Fibroblast of pulmonary artery (primary cell): ENCODE measurements around the gene INAFM2.

Experiments
- DNase-seq: peaks from one replicate; pipeline ENCODE4 v3.0.0-alpha.2; 2010; ENCODE audit warnings: low read depth
- H3K4me3 ChIP-seq: replicated peaks from 2 replicates; pipeline ENCODE4 v1.5.1; 2011; ENCODE audit warnings: low read depth, mild to moderate bottlenecking, control low read depth, low read length, moderate library complexity
- TF ChIP-seq, protein P1 (sequence below): IDR thresholded peaks from 2 replicates; pipeline ENCODE4 v1.5.1; 2011; ENCODE audit warnings: mild to moderate bottlenecking, control low read depth, low read length, inconsistent platforms; ENCODE audit errors: missing control alignments

INAFM2 gene

DNA sequence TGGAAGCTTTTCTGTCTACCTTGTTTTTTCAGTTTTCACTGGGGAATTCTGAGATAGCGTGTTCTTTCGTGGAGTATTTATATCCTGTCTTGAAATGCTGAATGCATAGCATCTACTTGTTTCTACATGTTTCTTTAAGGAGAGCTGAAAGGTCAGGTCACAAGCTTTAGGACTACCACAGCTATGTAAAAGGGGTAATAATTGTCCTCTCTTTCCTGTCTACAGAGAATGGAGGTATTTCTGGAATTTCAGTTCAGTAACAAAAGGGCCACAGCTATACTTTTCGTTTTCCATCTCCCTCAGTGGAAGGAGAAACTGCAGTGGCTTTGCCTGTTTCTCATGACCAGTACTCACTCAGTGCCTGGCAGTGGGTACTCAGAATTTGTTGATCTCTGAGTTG lies 4.7 kb downstream of the INAFM2 start:
- TF ChIP-seq, protein P1, sequence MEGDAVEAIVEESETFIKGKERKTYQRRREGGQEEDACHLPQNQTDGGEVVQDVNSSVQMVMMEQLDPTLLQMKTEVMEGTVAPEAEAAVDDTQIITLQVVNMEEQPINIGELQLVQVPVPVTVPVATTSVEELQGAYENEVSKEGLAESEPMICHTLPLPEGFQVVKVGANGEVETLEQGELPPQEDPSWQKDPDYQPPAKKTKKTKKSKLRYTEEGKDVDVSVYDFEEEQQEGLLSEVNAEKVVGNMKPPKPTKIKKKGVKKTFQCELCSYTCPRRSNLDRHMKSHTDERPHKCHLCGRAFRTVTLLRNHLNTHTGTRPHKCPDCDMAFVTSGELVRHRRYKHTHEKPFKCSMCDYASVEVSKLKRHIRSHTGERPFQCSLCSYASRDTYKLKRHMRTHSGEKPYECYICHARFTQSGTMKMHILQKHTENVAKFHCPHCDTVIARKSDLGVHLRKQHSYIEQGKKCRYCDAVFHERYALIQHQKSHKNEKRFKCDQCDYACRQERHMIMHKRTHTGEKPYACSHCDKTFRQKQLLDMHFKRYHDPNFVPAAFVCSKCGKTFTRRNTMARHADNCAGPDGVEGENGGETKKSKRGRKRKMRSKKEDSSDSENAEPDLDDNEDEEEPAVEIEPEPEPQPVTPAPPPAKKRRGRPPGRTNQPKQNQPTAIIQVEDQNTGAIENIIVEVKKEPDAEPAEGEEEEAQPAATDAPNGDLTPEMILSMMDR, result no peak
- H3K4me3 ChIP-seq, result no peak overlapping the region
- peak; percentile 69 for DNase-seq

DNA sequence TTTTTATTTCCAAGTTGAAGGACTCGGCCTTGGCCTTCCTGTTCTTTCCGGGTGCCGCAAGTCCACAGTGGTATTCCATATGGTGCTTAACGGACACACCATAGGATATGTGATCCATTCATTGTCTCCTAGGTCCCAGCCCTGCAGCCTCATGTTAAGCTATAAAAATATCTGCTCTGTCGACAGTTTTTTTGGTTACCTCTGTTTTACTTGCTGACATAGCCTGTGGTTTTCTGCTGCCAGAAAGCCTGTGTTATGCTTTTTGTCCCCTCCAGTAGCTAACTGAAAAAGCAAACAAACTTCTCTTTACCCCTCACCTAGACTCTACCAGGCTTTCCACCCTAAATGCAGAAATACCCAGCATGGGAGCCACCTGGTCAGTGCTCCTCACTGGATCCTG lies 5.3 kb downstream of the INAFM2 start:
- TF ChIP-seq, protein P1, result no peak
- H3K4me3 ChIP-seq, result no peak overlapping the region

DNA sequence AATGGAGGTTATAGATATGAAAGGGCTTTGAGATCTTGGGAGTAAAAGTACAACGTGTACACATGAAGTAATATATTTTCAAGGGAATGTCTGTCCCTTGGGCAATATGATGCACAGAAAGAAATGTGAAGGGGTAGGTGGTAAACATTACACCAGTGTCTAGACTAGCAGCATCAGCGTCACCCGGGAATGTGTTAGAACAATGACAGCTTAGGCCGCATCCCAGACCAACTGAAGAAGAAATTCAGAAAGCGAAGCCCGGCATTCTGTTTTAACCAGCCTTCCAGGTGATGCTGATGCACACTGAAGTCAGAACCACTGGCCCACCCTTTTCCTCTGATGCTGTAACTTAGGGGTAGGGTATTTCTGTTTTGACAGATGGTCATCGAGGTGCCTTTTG lies 6.3 kb downstream of the INAFM2 start:
- TF ChIP-seq, protein P1, result no peak
- H3K4me3 ChIP-seq, result no peak overlapping the region
- DNase-seq, result peak; percentile 44

More for the DNA sequence above, 5.3 kb downstream of the INAFM2 start:
- DNase-seq, result no peak

DNA sequence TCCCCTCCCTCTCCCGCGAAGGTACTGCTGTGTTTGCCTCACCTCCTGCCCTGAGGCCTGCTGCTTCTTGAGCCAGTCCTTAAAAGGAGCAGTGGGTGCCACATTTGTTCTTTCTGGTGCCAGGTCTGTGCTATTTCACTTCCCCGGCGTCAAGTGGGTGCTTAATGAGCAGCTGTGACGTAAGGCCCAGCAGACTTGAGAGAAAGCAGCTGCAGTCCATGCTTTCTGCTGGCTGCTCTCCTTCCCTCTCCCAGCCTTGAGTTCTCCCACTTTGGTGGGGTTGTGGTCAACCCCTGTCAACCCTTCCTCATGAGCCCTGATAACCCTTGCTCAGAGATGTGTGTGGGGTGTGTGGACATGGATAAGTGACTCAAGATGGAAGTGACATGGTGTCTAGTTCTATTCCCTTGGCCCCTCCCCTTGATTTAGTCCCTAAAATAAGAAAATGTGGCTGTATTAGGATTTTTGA lies 6.9 kb downstream of the INAFM2 start:
- peak; percentile 83 for DNase-seq
- H3K4me3 ChIP-seq, result no peak overlapping the region
- TF ChIP-seq, protein P1, result no peak

DNA sequence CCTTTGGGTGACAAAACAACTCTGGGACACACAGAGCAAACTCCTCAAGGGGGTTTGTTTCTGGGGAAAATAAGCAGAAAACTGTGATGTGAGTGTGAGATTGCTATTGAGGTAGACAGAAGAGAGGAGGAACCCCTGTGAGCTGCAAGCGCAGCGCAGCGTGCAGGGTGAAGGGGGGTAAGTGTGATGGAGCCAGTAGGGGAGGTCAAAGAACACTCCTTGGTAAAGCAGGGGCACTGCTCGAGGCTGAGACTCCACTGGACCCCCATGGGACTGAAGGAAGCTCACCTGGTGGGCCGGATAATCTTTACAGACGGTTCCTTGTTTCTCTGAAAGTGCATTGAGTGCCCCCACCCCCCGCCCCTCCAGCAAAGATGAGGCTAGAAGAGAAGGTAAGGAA lies 7.5 kb downstream of the INAFM2 start:
- DNase-seq, result no peak
- TF ChIP-seq, protein P1, result no peak
- no peak overlapping the region for H3K4me3 ChIP-seq

DNA sequence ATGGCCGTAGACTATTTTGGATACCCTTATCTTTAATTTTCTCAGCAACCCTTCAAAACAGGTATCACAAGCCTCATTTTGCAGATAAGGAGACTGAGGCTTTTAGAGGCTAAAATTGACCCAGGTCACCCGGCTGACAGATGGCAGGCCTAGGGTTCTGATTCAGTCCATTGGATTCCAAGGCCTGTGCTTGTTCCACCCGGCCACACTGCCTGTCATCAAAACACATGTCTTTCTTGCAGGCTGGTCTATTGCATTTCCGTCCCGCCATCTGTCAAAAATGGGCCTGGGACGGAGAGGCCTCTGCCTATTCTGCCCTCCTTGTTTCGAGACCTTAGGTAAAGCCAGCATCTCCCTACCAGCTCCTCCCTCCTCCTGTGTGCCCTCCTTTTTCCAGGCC lies 8.1 kb downstream of the INAFM2 start:
- DNase-seq, result no peak
- no peak overlapping the region for H3K4me3 ChIP-seq
- TF ChIP-seq, protein P1, result no peak

DNA sequence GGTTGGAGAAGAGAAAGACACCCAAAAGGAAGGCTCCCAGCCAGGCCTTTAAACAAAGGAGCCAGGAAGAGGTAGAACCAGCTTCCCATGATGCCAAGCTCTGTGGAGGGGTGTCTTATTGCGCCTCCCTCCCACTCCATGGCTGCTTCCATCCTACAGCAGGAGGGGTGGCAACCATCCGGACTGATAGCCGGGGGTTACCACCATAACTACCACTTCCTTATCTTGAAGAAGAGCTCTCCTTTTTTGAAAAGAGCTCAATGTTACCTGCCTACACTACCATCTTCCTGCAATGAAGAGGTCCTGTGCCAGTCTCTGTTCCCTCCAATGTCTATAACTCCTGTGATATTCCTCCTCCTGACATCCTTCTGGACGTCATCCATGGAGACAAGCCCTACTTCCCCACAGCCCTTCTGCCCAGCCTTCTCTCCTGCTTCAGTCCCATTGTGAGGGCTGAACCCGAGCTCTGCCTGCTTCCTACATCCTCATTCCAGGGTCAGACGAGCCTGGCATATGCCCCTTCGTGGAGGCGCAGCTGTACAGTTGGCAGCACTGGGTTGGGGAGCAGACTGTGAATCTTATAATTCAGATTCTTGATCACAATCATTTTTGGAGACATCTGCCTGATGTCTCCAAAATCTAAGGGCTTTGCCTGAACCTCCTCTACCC lies 8.8 kb downstream of the INAFM2 start:
- TF ChIP-seq, protein P1, result no peak
- H3K4me3 ChIP-seq, result no peak overlapping the region
- no peak for DNase-seq
